K562 (cell line): ENCODE data around the gene OPA1. TPM values are rescaled to one million over a fixed set of nuclear protein-coding genes. Genes with fewer than 3 reads are reported as not detected.

Experiments used
- ATAC-seq: fragments of 200-7000 bp; cut with Tn5 transposase; 3 replicates; pipeline ENCODE4 v1.9.1; 2020; ENCODE audit warnings: moderate library complexity
- BruUV-seq: library from RNA; stranded (reverse); fragments of 400-500 nt; replicated peaks from 2 replicates; lab custom pipeline; 2021; lab: Mats Ljungman, UMichigan
- CTCF ChIA-PET: fragments of 300-600 bp; formaldehyde crosslinking; extraction: SDS; loops from one replicate; lab custom pipeline; 2021; ENCODE audit warnings: low intra/inter-chr PET ratio; lab: Yijun Ruan, JAX
- POLR2A ChIA-PET: fragments of 300-600, 350-650 bp; sonication (Branson Sonifier 250); formaldehyde crosslinking; extraction: SDS; loops from one replicate; lab custom pipeline; 2021; ENCODE audit warnings: antibody characterized with exemption, inconsistent platforms; lab: Yijun Ruan, JAX
- DNase-seq, 4 experiments: peaks; one replicate each; pipeline versions ENCODE4 v3.0.0 to v3.0.0-alpha.2; 2011 to 2018; ENCODE audit warnings: low spot score in 3 of 4, mixed read lengths in 3 of 4; ENCODE audit errors: extremely low read depth in 1 of 4
- FAIRE-seq: peaks from 2 replicates; lab custom pipeline; 2011; peaks lifted over from hg19 to GRCh38; lab: Jason Lieb, UNC
- H2AFZ ChIP-seq: 2 replicates; pipeline ENCODE4 v1.6.0; 2011; ENCODE audit warnings: low read depth, low read length, control low read depth, inconsistent platforms
- H3K27ac ChIP-seq: fragments of 200-600 bp; 3 replicates; pipeline ENCODE4 v1.8.0; 2011; ENCODE audit warnings: low read depth, mild to moderate bottlenecking, control low read depth, inconsistent platforms, low read length, moderate library complexity, mixed read lengths; ENCODE audit errors: extremely low read depth
- H3K27me3 ChIP-seq, 2 experiments: fragments of 300-600 bp in 1 of 2; 2 replicates in 1 of 2; 3 replicates in 1 of 2; pipeline versions ENCODE4 v1.6.0 to v1.8.0; 2011; ENCODE audit warnings: inconsistent platforms in 2 of 2, low read length in 2 of 2, mild to moderate bottlenecking in 1 of 2, mixed read lengths in 1 of 2, moderate library complexity in 1 of 2; ENCODE audit not compliant: control insufficient read depth in 2 of 2, insufficient read depth in 2 of 2
- H3K36me3 ChIP-seq: fragments of 300-600 bp; 3 replicates; pipeline ENCODE4 v1.8.0; 2011; ENCODE audit warnings: mild to moderate bottlenecking, low read length, inconsistent platforms; ENCODE audit not compliant: control insufficient read depth, insufficient read depth
- H3K4me1 ChIP-seq, 2 experiments: fragments of 200-600 bp in 1 of 2; replicated peaks in 1 of 2; 2 replicates in 1 of 2; 3 replicates in 1 of 2; pipeline versions ENCODE4 v1.5.1 to v1.8.0; 2011; ENCODE audit warnings: inconsistent platforms in 2 of 2, low read length in 2 of 2, mild to moderate bottlenecking in 1 of 2, mixed read lengths in 1 of 2, moderate library complexity in 1 of 2; ENCODE audit not compliant: control insufficient read depth in 2 of 2, insufficient read depth in 2 of 2
- H3K4me2 ChIP-seq: 2 replicates; pipeline ENCODE4 v1.6.1; 2011; ENCODE audit warnings: low read length, control low read depth, inconsistent platforms, mixed read lengths; ENCODE audit not compliant: insufficient read depth
- H3K4me3 ChIP-seq: fragments of 200-600 bp; sonication (generic), shearing (Covaris generic); 2 replicates; pipeline ENCODE4 v1.5.1; 2016; ENCODE audit warnings: control low read depth, inconsistent platforms
- H3K79me2 ChIP-seq: fragments of 200-600 bp; 3 replicates; pipeline ENCODE4 v1.8.0; 2011; ENCODE audit warnings: low read length, inconsistent platforms; ENCODE audit not compliant: control insufficient read depth, insufficient read depth
- H3K9ac ChIP-seq, 2 experiments: 2 replicates each; pipeline versions ENCODE4 v1.6.0 to v1.6.1; 2011; ENCODE audit warnings: low read depth in 2 of 2, low read length in 2 of 2, control low read depth in 1 of 2, inconsistent platforms in 1 of 2, mild to moderate bottlenecking in 1 of 2, mixed read lengths in 1 of 2; ENCODE audit not compliant: insufficient read depth in 1 of 2
- H3K9me1 ChIP-seq: one replicate; pipeline ENCODE4 v1.6.0; 2011; ENCODE audit warnings: inconsistent platforms, mild to moderate bottlenecking, low read length, moderate library complexity; ENCODE audit not compliant: control insufficient read depth, insufficient read depth
- H3K9me3 ChIP-seq: replicated peaks from 2 replicates; pipeline ENCODE4 v1.5.1; 2011; ENCODE audit warnings: low read depth, low read length, inconsistent platforms; ENCODE audit not compliant: control insufficient read depth, insufficient read depth
- H4K20me1 ChIP-seq: replicated peaks from 2 replicates; pipeline ENCODE4 v1.6.1; 2011; ENCODE audit warnings: low read length, inconsistent platforms, mixed read lengths; ENCODE audit not compliant: control insufficient read depth, insufficient read depth
- ARID1B ChIP-seq: fragments of 450-650 bp; IDR thresholded peaks from 2 replicates; pipeline ENCODE4 v1.6.1; 2016; ENCODE audit warnings: antibody characterized with exemption, mild to moderate bottlenecking, inconsistent platforms
- ARID2 ChIP-seq: fragments of 450-650 bp; IDR thresholded peaks from 2 replicates; pipeline ENCODE4 v1.6.1; 2017; ENCODE audit warnings: antibody characterized with exemption, mild to moderate bottlenecking
- CC2D1A ChIP-seq: fragments of 450-650 bp; IDR thresholded peaks from 2 replicates; pipeline ENCODE4 v1.6.1; 2017; ENCODE audit warnings: mild to moderate bottlenecking
- CHCHD3 ChIP-seq: fragments of 250-450 bp; sonication (Bioruptor Pico); IDR thresholded peaks from 2 replicates; pipeline ENCODE4 v2.1.2; 2022; ENCODE audit warnings: mild to moderate bottlenecking
- CLOCK ChIP-seq: fragments of 250-450 bp; sonication (Bioruptor Pico); IDR thresholded peaks from 2 replicates; pipeline ENCODE4 v1.4.0; 2020; ENCODE audit warnings: mild to moderate bottlenecking, moderate library complexity, borderline replicate concordance
- E2F1 ChIP-seq: sonication (generic); formaldehyde crosslinking; IDR thresholded peaks from 2 replicates; pipeline ENCODE4 v1.8.1; 2023; ENCODE audit warnings: mild to moderate bottlenecking, missing genetic modification reagents, moderate library complexity
- FOS ChIP-seq: IDR thresholded peaks from 3 replicates; pipeline ENCODE4 v1.6.1; 2011; ENCODE audit not compliant: insufficient read length; ENCODE audit errors: extremely low read depth
- HLTF ChIP-seq: fragments of 450-650 bp; IDR thresholded peaks from 2 replicates; pipeline ENCODE4 v1.6.1; 2016
- KDM4B ChIP-seq, 2 experiments: fragments of 450-650 bp in 1 of 2; sonication (generic) in 1 of 2; IDR thresholded peaks; 2 replicates each; pipeline ENCODE4 v1.6.1; 2016 to 2017; ENCODE audit warnings: borderline replicate concordance in 2 of 2, antibody characterized with exemption in 1 of 2, low read depth in 1 of 2, mild to moderate bottlenecking in 1 of 2
- MAX ChIP-seq: sonication (generic); formaldehyde crosslinking; IDR thresholded peaks from 2 replicates; pipeline ENCODE4 v1.9.0; 2022; ENCODE audit warnings: mild to moderate bottlenecking, missing genetic modification reagents
- MCM2 ChIP-seq: fragments of 450-650 bp; IDR thresholded peaks from 2 replicates; pipeline ENCODE4 v1.6.1; 2017; ENCODE audit warnings: low read depth, mild to moderate bottlenecking
- NCOA1 ChIP-seq: fragments of 450-650 bp; IDR thresholded peaks from 2 replicates; pipeline ENCODE4 v1.6.1; 2016; ENCODE audit warnings: low read depth
- POLR2A ChIP-seq: fragments of 450-650 bp; conservative IDR thresholded peaks from 2 replicates; pipeline ENCODE4 v1.6.1; 2016
- PTTG1 ChIP-seq: fragments of 450-650 bp; IDR thresholded peaks from 2 replicates; pipeline ENCODE4 v1.6.1; 2016; ENCODE audit warnings: low read depth, mild to moderate bottlenecking, missing genetic modification characterization, missing compliant biosample characterization
- PYGO2 ChIP-seq: fragments of 450-650 bp; IDR thresholded peaks from 2 replicates; pipeline ENCODE4 v1.6.1; 2016; ENCODE audit warnings: mild to moderate bottlenecking, missing genetic modification characterization, moderate library complexity, missing compliant biosample characterization
- TCF7 ChIP-seq: sonication (generic); IDR thresholded peaks from 2 replicates; pipeline ENCODE4 v1.6.1; 2016; ENCODE audit warnings: antibody characterized with exemption, borderline replicate concordance
- ZKSCAN1 ChIP-seq: fragments of 150-350 bp; IDR thresholded peaks from 2 replicates; pipeline ENCODE4 v1.6.1; 2016; ENCODE audit warnings: low read depth, low read length
- ZNF23 ChIP-seq: fragments of 250-450 bp; sonication (Bioruptor Pico); IDR thresholded peaks from 2 replicates; pipeline ENCODE4 v1.4.0; 2020; ENCODE audit warnings: mild to moderate bottlenecking
- ZNF512 ChIP-seq: IDR thresholded peaks from 2 replicates; pipeline ENCODE4 v1.6.1; 2016; ENCODE audit warnings: missing genetic modification characterization, missing compliant biosample characterization
- ZNF764 ChIP-seq: fragments of 250-450 bp; sonication (Bioruptor Pico); IDR thresholded peaks from 2 replicates; pipeline ENCODE4 v1.4.0; 2020; ENCODE audit warnings: low read depth, mild to moderate bottlenecking, moderate library complexity
- WGBS: fragments of 100-300 bp; shearing (Covaris generic); methylation state at CpG from one replicate; pipeline ENCODE4 v1.1.6; 2016; ENCODE audit warnings: low coverage, mixed read lengths; ENCODE audit not compliant: insufficient coverage; ENCODE audit errors: missing lambda C conversion rate; 5-methylcytosine and 5-hydroxymethylcytosine counted together
- in situ Hi-C: fragments of 300-500 bp; cut with MboI; formaldehyde crosslinking; loops from 4 replicates; pipeline ENCODE4 v1.15.0; 2018; ENCODE audit warnings: inconsistent platforms, mixed read lengths
- intact Hi-C: fragments of 100-400 bp; cut with micrococcal nuclease; formaldehyde crosslinking; loops from 2 replicates; pipeline ENCODE4 v1.14.2; 2022
- polyA plus RNA-seq, 8 experiments: library from polyadenylated mRNA; depleted of rRNA in 4 of 8; stranded (reverse) in 5 of 8; unstranded in 3 of 8; fragments of >200 nt; fragmentation: Nextera tagmentation in 2 of 8; fragmentation: Illumina TruSeq in 1 of 8; extraction: Ambion mirVana in 2 of 8; extraction: Trizol in 1 of 8; gene quantifications; 2 replicates each; pipeline versions ENCODE4 v1.2.1 to v1.2.3, GENCODE V29; 2011 to 2014; ENCODE audit warnings: inconsistent platforms in 1 of 8, missing spikeins in 1 of 8
- total RNA-seq, 7 experiments: library from RNA; depleted of rRNA in 6 of 7; stranded (reverse); fragments of >200 nt in 6 of 7; fragmentation: Illumina TruSeq in 2 of 7; extraction: Trizol in 2 of 7; gene quantifications; 2 replicates each; pipeline versions ENCODE4 v1.2.1 to v1.2.3, GENCODE V29; 2011 to 2021; ENCODE audit warnings: low replicate concordance in 1 of 7

OPA1 gene
- total and polyA plus RNA-seq, 9 of the 15 experiments (the other 6 are each of a cell fraction or from before 2014, with no cell fraction given) = 19.7 to 127 (median 94.7) TPM

- TF ChIP-seq FOS (no peak), ZNF23 (CRISPR knock-in tag) (no peak), TCF7 (no peak), ARID1B (no peak), POLR2A (no peak), CHCHD3 (CRISPR knock-in tag) (no peak)
Observed at GRCh38 chr3:193621127-193621526, 28.1 kb downstream of the OPA1 start (continued).

GRCh38 chr3:193630005-193630404 is 37.0 kb downstream of the OPA1 start:
- POLR2A ChIA-PET = no interaction called here
- in situ Hi-C loops = no loop called here
- no TSS peak for BruUV-seq
- no peak overlapping the region for H3K4me2 ChIP-seq
- H3K27ac ChIP-seq = no peak overlapping the region
- WGBS = 77% methylated on average over 2 of the region's 3 CpGs
- H3K9ac ChIP-seq = no peak overlapping the region
- CTCF ChIA-PET = no interaction called here
- H3K36me3 ChIP-seq = peaks cover 68% of the 10 kb centered on the region
- intact Hi-C loops = no loop called here
- no peaks in the 10 kb centered on the region for H3K9me1 ChIP-seq
- no peaks in the 10 kb centered on the region for H3K79me2 ChIP-seq
- no peak for FAIRE-seq
- no peaks in the 10 kb centered on the region for H3K9me3 ChIP-seq
- no peak for ATAC-seq
- no peaks in the 10 kb centered on the region for H3K27me3 ChIP-seq
- no peak overlapping the region for H2AFZ ChIP-seq
- no peak for DNase-seq
- H3K4me3 ChIP-seq = no peak overlapping the region
- H3K4me1 ChIP-seq = no peaks in the 10 kb centered on the region
- no peaks in the 10 kb centered on the region for H4K20me1 ChIP-seq
- TF ChIP-seq PYGO2 (tag) = no peak
- no peak for TF ChIP-seq CLOCK
- TF ChIP-seq HLTF = no peak
- TF ChIP-seq E2F1 = no peak
- no peak for TF ChIP-seq NCOA1
- TF ChIP-seq PTTG1 = no peak
- no peak for TF ChIP-seq KDM4B (IDR thresholded peaks at IDR 0.05; ENCODE audit: borderline replicate concordance in 2 of 2, low read depth in 1 of 2)
- TF ChIP-seq MAX (CRISPR knock-in tag) = no peak
- TF ChIP-seq MCM2 = no peak
- no peak for TF ChIP-seq ZNF512 (tag)
- TF ChIP-seq ZNF764 = no peak
- TF ChIP-seq ARID2 = no peak
- no peak for TF ChIP-seq ZKSCAN1
- TF ChIP-seq CC2D1A = no peak
